ENCODE measurements around the gene KCNQ4. TPM values are rescaled to one million over a fixed set of nuclear protein-coding genes. Genes with fewer than 3 reads are reported as not detected.

Gene KCNQ4
- total RNA-seq, 1 experiment from 2014 or later: 1.6 TPM

- BruUV-seq (replicated peaks): no TSS peak
- H3K4me1 Mint-ChIP-seq (ENCODE audit: low read depth, unreplicated experiment): peaks cover 9% of the 10 kb centered on the region
- TF ChIP-seq CTCF (IDR thresholded peaks at IDR 0.05; ENCODE audit: insufficient read depth in 1 of 2, low read depth in 1 of 2, low read length in 1 of 2, severe bottlenecking in 1 of 2, unreplicated experiment in 1 of 2): no peak
- H3K27ac Mint-ChIP-seq (ENCODE audit: unreplicated experiment): no peak overlapping the region
- H3K27me3 Mint-ChIP-seq (ENCODE audit: insufficient read depth, unreplicated experiment): no peaks in the 10 kb centered on the region
- ChIA-PET POLR2A (no interaction called here), CTCF (interaction anchor here (0.7 kb wide), 1 partner anchor 164 kb away, joined by 3 read pairs; no protein-coding TSS in a partner anchor)
- no peaks in the 10 kb centered on the region for H3K36me3 ChIP-seq (ENCODE audit: control insufficient read depth, insufficient read depth, low read length)
- no peaks in the 10 kb centered on the region for H3K36me3 Mint-ChIP-seq (ENCODE audit: insufficient read depth, unreplicated experiment)
- H3K4me3 Mint-ChIP-seq (ENCODE audit: unreplicated experiment): no peak overlapping the region
- H3K27me3 ChIP-seq (replicated peaks; ENCODE audit: control insufficient read depth, insufficient read depth, low read length): no peaks in the 10 kb centered on the region
- H3K9me3 ChIP-seq: no peaks in the 10 kb centered on the region
- H3K9me3 Mint-ChIP-seq (ENCODE audit: unreplicated experiment): peaks cover 10% of the 10 kb centered on the region
- DNase-seq: no peak
- intact Hi-C loops (cut with micrococcal nuclease; ENCODE audit: unreplicated experiment): no loop called here
- H3K4me1 ChIP-seq: no peaks in the 10 kb centered on the region
- no peak overlapping the region for H3K4me3 ChIP-seq (ENCODE audit: low read depth, low read length)
Measured at GRCh38 chr1:40844887-40845878, 61.6 kb downstream of the KCNQ4 start.

- H3K36me3 Mint-ChIP-seq (ENCODE audit: insufficient read depth, unreplicated experiment): no peaks in the 10 kb centered on the region
- no peaks in the 10 kb centered on the region for H3K9me3 ChIP-seq
- DNase-seq: no peak
- ChIA-PET POLR2A (no interaction called here), CTCF (no interaction called here)
- no peaks in the 10 kb centered on the region for H3K4me1 ChIP-seq
- no peaks in the 10 kb centered on the region for H3K27me3 Mint-ChIP-seq (ENCODE audit: insufficient read depth, unreplicated experiment)
- no peak for TF ChIP-seq CTCF (IDR thresholded peaks at IDR 0.05; ENCODE audit: insufficient read depth in 1 of 2, low read depth in 1 of 2, low read length in 1 of 2, severe bottlenecking in 1 of 2, unreplicated experiment in 1 of 2)
- H3K4me1 Mint-ChIP-seq (ENCODE audit: low read depth, unreplicated experiment): peaks cover 9% of the 10 kb centered on the region
- H3K4me3 Mint-ChIP-seq (ENCODE audit: unreplicated experiment): no peak overlapping the region
- H3K36me3 ChIP-seq (ENCODE audit: control insufficient read depth, insufficient read depth, low read length): no peaks in the 10 kb centered on the region
- BruUV-seq (replicated peaks): no TSS peak
- H3K9me3 Mint-ChIP-seq (ENCODE audit: unreplicated experiment): peaks cover 10% of the 10 kb centered on the region
- no peaks in the 10 kb centered on the region for H3K27me3 ChIP-seq (replicated peaks; ENCODE audit: control insufficient read depth, insufficient read depth, low read length)
- intact Hi-C loops (cut with micrococcal nuclease; ENCODE audit: unreplicated experiment): no loop called here
- H3K4me3 ChIP-seq (ENCODE audit: low read depth, low read length): no peak overlapping the region
- no peak overlapping the region for H3K27ac Mint-ChIP-seq (ENCODE audit: unreplicated experiment)
Measured at GRCh38 chr1:40845895-40846294, 62.3 kb downstream of the KCNQ4 start.

- H3K27me3 ChIP-seq (replicated peaks; ENCODE audit: control insufficient read depth, insufficient read depth, low read length): no peaks in the 10 kb centered on the region
- intact Hi-C loops (cut with micrococcal nuclease; ENCODE audit: unreplicated experiment): no loop called here
- H3K4me1 Mint-ChIP-seq (ENCODE audit: low read depth, unreplicated experiment): peaks cover 9% of the 10 kb centered on the region
- no peak overlapping the region for H3K27ac Mint-ChIP-seq (ENCODE audit: unreplicated experiment)
- ChIA-PET CTCF (interaction anchor here (0.6 kb wide), 1 partner anchor 106 kb away, joined by 3 read pairs; no protein-coding TSS in a partner anchor), POLR2A (no interaction called here)
- H3K27me3 Mint-ChIP-seq (ENCODE audit: insufficient read depth, unreplicated experiment): no peaks in the 10 kb centered on the region
- peaks cover 7% of the 10 kb centered on the region for H3K9me3 Mint-ChIP-seq (ENCODE audit: unreplicated experiment)
- DNase-seq: no peak
- BruUV-seq (replicated peaks): no TSS peak
- no peaks in the 10 kb centered on the region for H3K36me3 Mint-ChIP-seq (ENCODE audit: insufficient read depth, unreplicated experiment)
- no peak overlapping the region for H3K4me3 ChIP-seq (ENCODE audit: low read depth, low read length)
- no peaks in the 10 kb centered on the region for H3K4me1 ChIP-seq
- no peak overlapping the region for H3K4me3 Mint-ChIP-seq (ENCODE audit: unreplicated experiment)
- TF ChIP-seq CTCF (IDR thresholded peaks at IDR 0.05; ENCODE audit: insufficient read depth in 1 of 2, low read depth in 1 of 2, low read length in 1 of 2, severe bottlenecking in 1 of 2, unreplicated experiment in 1 of 2): no peak
- H3K36me3 ChIP-seq (ENCODE audit: control insufficient read depth, insufficient read depth, low read length): no peaks in the 10 kb centered on the region
- H3K9me3 ChIP-seq: no peaks in the 10 kb centered on the region
Measured at GRCh38 chr1:40847023-40847745, 63.6 kb downstream of the KCNQ4 start.

Data from Caco-2 (cell line).